ENCODE data around the gene IL18BP.

IL18BP gene

DNA sequence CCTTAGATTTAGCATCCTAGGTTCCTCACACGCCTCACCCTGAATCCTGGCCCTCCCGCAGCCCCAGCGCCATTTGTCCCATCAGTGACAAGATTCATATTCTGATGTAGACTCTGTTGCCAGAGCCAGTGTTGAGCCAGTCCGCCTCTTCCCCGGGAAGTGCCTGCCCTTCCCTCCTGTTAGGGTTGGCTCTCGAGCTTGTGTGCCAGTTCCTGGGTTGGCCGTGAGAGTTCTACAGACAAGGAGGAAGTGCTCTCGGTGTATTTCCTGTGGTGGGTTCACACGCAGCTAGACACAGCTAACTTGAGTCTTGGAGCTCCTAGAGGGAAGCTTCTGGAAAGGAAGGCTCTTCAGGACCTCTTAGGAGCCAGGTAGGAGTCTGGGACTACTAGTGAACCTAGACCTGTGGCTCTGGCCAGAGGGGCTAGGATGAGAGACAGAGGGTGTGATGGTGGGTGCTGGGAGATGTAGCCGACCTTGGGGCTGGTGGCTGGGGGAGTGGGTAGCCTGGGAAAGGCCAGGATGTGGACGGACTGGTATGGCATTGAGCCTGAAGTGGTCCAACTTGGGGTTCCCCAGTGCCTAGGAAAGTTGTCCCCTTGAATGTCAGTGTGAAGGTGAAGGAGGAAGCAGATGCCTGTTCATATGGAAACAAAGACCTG, at the start of gene IL18BP:
IL18BP (plus strand) TSS at position 261 of the 662 bp plus-strand sequence. CDS start 1,076 bp downstream, outside the sequence.
- DNase-seq: no peak

DNA sequence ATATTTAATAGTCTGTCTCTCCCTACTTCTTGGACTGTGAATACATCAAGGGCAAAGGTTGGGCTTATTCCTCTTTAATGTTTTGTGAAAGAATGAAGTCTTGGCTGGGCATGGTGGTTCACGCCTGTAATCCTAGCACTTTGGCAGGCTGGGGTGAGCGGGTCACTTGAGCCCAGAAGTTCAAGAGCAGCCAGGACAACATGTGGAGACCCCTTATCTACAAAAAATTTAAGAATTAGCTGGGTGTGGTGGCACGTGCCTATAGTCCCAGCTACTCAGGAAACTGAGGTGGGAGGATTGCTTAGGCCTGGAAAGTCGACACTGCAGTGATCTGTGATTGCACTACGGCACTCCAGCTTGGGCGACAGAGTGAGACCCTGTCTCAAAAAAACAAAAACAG, 49.7 kb upstream of the IL18BP start:
- DNase-seq: no peak

DNA sequence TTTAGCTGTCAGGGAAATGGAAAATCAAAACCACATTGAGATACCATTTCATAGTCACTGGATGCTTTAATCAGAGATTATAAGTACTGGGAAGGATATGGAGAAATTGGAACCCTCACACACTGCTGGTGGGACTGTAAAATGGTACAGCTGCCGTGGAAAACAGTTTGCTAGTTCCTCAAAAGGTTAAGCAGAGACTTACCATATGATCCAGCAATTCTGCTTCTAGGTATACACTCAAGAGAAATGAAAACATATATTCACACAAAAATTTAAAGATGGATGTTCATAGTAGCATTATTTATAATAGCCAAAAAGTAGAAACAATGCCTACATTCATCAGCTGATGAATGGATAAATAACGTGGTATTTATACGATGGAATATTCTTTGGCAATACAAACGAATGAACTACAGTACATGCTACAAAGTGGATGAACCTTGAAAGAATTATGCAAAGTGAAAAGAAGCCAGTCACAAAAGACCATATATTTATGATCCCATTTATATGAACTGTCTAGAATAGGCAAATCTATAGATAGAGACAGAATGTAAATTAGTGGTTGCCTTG, 46.9 kb upstream of the IL18BP start:
- DNase-seq: no peak

DNA sequence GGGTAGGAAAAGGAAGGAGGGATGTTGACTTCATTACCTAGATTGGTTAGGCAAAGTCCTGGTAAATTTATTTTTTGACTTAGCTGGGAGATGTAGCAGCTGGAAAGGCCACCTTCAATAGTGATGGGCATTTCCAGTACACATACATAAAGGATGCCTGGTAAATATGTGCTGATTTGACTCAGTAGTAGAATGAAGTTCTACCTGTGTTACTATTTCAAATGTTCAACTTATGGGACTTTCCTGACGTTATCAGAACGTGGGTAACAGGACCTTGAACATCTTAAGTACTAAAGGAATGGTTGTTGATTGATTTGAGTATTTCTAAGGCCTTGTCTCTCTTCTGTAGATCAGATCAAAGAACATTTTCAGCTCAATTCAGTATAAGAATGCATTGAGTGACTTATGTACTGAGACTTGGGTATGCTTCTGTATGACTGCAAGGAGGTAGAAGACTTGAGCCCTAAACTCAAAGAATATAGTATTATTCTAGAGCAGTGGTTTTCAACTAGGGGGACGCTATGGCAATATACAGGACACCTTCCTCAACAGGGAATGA, 42.7 kb upstream of the IL18BP start:
- no peak for DNase-seq

DNA sequence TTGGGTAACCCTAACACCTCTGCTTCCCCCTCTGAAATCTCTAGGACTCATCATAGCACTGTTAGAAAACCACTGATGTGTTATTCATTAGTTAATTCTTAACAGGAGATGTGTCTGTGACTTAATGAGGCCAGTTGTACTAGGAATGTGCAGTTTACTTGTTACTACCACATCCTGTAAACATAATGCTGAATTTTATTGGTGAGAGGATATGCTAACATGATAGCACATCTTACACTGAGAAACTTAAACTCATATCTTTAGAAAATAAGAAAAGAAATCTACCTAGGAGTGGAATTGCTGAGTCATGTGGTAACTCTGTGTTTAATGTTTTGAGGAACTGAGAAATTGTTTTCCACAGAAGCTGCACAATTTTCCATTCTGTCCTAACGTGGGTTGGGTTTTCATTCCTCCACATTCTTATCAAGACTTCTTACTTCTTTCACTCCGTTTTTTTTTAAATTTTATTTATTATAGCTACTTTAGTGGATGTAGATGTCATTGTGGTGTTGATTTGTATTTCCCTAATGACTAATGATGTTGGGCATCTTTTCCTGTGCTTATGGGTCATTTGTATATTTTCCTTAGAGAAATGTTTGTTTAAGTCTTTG, 36.2 kb upstream of the IL18BP start:
- no peak for DNase-seq

DNA sequence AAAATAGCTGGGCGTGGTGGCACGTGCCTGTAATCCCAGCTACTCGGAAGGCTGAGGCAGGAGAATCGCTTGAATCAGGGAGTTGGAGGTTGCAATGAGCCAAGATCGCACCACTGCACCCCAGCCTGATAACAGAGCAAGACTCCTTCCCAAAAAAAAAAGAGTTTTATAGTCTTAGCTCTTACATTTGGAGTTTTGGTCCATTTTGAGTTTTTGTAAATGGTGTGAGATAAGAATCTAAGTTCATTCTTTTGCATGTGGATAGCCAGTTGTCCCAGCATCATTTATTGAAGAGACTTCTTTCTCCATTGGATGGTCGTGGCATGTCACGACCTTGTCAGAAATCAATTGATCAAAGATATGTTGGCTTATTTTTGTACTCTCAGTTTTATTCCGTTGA, 35.2 kb upstream of the IL18BP start:
- no peak for DNase-seq

DNA sequence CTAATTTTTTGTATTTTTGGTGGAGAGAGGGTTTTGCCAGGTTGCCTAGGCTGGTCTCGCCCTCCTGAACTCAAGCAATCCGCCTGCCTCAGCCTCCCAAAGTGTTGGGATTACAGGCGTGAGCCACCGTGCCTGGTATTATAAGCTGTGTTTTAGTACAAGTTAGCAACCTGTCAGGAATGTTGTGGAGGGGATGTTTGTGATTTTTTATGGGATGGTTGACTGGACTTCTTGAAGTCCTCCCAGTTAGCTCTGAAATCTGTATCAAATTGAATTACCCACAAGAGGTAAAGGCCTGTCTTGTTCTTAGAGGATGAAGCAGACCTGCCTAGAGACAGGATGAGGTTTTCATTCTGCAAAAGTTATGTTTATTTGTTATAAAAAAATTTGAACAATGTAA, 34.1 kb upstream of the IL18BP start:
- DNase-seq: no peak

DNA sequence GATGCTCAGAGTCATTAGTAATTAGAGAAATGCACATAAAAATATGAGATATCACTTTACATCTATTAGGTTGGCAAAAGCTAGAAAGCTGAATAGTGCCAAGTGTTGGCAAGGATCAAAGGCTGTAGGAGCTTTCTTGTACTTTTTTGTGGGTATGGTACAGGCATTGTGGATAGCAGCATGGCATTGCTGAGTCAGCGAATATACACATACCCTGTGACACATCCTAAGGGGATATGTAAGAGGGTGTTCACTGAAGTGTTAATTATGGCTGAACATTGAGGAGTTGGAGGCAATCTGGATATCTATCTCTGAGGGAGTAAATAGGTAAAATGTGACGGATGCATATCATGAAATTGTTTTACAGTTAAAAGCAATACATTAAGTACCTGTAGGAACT, 27.0 kb upstream of the IL18BP start:
- DNase-seq: peak; percentile 37

DNA sequence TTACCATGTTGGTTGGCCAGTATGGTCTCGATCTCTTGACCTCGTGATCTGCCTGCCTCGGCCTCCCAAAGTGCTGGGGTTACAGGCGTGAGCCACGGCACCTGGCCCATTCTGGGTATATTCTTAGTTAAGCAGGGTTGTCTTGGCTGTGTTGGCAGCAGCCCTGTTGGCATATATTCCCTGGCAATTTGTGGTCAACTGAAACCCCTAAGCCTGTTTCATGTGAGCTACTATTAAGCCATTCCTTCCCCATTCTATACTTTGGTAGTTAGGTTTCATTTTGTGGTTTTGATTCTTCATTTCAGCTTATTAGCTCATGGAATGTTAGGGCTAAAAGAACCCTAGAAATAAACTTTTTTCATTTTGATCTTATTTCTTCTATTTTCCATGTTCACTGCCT, 22.2 kb upstream of the IL18BP start:
- DNase-seq: no peak

DNA sequence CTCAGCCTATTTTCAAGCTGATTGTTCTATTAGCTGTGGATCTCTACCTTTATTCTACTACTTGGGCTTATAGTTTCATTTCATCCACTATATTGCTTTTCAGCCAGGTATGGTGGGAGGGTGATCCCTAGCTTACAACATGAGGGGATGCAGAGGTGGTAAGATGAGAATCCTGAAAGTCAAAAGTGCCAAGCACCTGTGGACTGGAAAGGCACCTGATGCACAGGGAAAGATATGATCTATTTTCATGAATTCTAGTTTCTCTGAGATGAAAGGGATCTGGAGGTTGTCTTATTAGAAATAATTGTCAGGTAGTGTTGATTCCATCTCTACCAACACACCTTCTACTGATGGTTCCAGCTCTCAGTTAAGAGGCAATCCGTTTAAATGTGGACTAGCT, 21.6 kb upstream of the IL18BP start:
- no peak for DNase-seq

DNA sequence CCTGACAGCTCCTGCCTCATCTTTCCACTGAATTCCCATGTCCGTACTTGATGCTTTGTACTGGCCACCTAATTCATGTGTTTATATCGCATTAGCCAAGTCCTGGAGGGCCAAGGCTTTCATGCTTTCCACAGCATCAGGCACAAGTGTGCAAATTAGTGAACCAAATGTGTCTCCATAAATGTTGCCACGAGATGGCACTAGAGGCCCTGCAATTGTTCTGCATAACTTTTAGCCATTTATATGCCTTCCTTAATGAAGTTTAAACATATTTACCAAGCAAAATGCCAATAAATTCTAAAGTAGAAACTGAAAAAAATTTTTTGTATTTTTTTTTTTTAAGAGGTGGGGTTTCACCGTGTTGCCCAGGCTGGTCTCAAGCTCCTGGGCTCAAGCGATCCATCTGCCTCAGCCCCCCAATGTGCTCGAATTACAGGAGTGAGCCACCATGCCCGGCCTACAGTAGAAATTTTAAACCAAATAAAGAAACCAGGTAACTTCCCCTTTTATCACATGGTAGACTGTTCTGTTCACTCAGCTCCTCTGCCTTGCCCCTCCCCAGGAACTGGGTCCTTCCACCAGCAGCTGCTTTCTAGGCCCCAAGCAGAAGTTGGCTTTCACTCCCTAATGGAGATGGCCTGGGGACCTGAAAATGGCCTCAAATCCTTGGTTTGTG, 20.8 kb upstream of the IL18BP start:
- peak; percentile 56 for DNase-seq

DNA sequence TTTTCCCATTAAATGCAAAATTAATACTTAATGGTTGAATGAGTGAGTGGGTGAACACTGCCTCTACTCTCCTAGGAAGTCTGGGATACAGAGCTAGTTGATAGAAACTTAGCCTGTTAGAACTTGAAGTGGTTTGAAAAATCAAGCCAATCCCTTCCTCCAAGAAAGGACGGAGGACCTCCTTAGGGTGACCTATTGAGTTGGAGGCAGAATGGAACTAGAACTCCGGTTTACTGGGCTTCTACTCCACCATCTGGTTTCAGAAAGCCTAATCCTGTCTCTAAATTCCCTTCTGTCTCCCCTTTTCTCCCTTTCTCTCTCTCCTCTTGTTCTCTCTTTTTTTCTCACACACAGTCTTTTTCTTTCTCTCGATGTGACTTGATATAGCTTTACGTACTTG, 19.6 kb upstream of the IL18BP start:
- no peak for DNase-seq

DNA sequence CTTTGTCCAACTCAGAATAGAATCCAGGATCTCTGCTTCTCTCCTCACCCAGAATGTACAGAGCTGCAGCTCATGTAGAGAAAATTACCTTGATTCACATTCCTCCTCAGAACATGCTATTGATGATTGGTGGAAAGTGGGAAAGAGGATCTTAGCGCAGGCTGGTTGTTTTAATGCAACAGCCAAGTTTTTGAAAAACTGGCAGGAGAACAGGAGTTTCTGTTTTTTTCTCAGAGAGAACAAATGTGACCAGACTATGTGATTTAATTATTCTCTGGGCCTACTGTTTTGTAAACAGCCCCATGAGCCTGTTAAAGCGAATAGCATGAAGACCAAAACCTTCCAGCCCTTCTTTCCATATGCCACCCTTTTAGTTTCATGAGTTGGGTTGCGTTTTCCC, 19.1 kb upstream of the IL18BP start:
- DNase-seq: no peak

DNA sequence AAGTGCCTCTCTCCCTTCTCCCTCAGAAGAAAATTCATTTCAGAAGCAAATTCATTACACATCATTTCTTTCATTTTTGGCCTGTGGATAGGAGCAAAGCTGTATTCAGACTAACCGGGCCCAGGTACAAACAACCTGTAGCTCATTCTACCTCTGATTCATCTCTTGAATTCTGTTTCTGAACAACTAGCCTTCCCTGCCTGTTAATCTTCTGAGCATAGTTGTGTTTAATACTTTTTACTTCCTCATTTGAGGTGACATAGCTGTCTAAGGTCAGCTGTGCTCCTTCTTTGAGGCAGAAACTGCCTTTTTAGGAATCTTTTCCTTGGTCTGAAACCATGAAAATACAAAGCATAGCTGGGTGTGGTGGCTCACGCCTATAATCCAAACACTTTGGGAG, 12.6 kb upstream of the IL18BP start:
- DNase-seq: no peak

DNA sequence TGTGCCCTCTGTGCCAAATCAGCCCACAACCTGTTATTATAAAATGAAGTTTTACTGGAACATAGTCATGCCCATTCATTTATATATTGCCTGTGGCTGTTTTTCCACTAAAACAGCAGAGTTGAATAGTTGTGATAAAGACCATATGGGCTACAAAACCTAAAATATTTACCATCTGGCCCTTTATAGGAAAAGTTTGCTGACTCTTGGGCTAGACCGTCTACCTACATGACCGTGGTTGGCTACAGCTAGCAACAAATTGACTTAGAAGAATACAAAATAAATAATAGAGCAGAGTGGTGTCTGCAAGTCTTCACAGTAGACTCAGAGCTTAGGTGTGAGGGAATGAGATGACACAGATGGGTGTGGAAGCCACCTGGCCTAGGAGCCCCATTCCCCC, 11.2 kb upstream of the IL18BP start:
- no peak for DNase-seq

DNA sequence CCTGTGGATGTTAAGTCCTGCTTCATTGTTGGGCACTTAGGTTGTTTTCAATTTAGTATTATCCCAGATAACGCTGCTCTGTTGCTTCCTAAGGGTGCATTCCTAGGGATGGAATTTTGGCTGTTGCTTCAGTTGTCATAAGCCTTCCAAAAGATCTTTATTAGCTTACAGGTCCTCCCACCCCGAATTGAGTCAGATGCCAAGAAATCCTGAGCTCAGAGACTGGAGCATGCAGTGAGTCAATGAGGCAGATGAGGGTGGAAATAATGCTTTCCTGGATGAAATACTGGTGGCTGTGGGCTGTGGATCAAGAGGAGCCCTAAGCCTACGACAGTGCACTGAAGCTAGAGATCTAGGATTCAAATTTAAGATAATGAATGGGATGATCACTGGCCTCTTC, 10.7 kb upstream of the IL18BP start:
- DNase-seq: no peak

DNA sequence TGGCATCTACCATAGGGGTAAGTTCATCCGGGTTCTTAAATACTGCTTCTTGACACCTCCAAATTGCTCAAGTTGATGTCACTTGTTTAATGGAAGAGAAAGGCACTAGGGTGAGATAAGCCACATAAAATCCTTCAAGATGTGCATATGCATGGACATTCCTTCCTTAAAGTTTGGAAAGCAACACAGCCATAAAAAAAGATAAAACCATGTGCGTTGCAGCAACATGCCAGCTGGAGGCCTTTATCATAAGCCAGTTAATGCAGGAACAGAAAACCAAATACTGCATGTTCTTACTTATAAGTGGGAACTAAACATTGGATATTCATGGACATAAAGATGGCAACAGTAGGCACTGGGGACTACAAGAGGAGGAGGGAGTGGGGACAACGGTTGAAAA, 8.0 kb upstream of the IL18BP start:
- DNase-seq: no peak

DNA sequence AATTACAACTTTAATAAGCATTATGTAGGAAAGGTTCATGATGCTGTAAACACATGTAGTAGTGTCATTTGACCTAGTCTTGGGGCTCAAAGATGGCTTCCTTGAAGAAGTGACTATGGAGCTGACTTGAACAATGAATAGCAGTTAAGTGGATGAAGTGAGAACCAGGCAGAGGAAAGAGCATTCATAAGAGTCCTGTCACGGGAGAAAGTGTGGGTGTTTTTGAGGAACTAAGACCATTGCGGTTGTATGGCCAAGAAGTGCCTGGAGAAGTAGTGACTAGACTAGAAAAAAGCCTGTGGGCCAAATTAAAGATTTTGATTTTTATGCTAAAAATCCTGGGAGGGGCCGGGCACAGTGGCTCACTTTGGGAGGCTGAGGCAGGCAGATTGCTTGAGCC, 7.2 kb upstream of the IL18BP start:
- DNase-seq: no peak

DNA sequence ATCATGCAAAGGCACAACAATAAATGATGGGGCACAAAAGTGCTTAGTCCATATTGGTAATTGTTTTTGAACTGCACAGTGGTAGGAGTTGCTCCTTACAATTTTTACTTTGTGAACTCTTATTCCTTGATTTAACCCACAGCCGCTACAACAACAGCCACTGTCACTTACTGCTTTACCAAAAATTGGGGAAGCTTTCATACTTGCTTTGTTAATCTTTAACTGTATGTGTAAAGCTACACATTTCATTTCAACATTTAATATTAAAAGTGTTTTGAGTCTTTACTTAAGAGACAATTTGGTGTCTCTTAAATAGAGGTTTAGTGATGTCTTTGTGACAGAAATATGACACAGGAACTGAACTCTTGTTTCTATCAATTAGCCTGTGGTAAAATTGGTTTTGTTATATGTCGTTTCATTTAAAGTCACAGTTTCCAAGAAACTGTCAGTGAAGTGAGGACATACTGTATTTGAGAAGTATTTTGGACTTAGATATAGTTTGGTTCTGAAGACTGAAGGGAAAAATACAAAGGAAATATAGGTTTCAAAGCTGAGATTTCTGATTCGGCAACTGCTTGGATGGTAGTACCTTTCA, 6.5 kb upstream of the IL18BP start:
- no peak for DNase-seq

DNA sequence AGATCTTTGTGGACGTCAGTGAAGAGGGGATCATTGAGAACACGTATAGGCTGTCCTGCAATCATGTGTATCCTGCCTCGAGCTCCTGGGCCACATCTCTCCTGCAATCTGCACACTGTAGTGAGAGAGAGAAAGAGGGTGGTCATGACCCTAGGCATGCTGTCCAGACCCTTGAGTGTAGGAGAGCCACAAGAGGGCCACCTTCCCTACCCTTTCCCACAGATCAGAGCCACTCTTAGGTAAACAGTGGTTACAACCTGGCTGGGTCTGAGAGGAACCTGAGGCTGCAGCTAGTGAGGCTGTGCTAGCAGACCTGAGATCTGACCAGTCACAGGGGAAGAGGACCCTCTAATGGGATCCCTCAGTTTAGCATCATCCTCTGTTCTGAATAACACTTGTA, 3.9 kb upstream of the IL18BP start:
- DNase-seq: no peak

DNA sequence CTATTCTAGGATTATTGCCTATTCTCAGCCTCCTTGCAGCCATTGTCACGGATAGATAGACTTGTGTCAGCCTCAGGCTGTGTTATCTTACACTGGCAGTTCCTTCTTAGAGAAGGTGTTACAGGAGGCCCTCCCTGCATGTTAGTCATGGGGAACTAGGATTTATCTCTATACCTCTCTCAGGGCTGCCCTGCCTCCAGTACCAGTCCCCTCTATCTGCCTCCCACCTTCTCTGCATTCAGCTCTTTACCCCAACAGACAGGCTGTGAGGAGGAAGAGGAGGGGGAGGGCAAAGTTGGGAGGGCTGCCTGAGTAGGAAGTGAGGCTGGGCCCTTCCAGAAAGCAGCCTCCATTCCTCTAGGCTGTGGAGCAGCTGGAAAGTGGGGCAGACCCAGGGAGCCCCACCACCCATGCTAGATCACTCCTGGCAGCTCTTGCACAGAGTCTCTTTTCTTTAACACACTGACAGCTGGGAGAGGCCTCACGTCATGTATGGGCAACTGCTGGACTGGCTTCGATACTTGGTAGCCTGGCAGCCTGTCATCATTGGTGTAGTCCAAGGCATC, 2.9 kb upstream of the IL18BP start:
- DNase-seq: no peak

DNA sequence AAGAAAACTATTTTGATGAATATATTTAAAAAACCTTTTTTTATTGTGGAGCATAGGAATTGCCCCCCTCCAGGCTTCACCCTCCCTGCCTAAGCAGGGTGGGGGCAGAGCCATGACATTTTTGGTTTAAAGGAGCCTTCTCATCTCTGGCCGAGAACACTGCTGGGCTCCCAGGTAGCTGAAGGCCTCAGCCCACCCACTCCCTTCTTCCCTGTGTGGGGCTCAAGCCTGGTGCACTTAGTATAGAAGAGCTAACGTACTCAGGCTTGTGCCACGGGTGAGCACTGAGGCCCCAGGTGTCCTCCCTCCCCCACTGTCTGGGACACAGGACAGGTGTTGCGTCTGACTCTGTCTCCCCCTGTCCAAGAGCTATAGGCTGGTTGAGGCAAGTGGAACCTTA, 2.2 kb upstream of the IL18BP start:
- no peak for DNase-seq

DNA sequence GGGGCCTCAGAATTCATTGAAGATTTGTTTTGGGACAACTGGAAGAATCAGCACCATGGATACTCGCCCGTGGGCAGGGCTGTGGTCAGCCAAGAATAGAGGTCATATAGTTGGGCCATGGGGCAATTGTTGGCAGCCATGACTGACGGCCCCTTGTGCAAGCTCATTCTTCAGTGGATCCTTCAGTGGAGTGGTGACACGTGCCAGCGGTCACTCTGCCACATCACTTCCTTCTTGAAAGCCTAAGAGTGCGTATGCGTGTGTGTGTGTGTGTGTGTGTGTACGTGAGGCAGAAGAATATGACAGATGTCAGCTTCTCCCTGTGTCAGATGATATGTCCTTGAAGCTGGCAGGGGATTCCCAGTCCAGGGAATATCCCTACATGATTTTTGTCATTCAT, 1.8 kb upstream of the IL18BP start:
- peak; percentile 14 for DNase-seq
